ENCODE measurements around the gene ABCB6. TPM values are rescaled to one million over a fixed set of nuclear protein-coding genes. Genes with fewer than 3 reads are reported as not detected.

ABCB6 gene
- total RNA-seq, 2 donors from 2014 or later = 39.1 to 76.0 TPM

- no peak for DNase-seq
- Histone ChIP-seq H3K4me1 (ENCODE audit: control insufficient read depth, insufficient read depth, low read length) (peaks cover 21% of the 10 kb centered on the region), H3K36me3 (ENCODE audit: control insufficient read depth, insufficient read depth, low read length) (peaks cover 14% of the 10 kb centered on the region), H3K27ac (ENCODE audit: low read depth, low read length) (no peak overlapping the region), H3K4me3 (ENCODE audit: low read length) (no peak overlapping the region), H3K9ac (ENCODE audit: extremely low read depth, low read length, poor library complexity, severe bottlenecking) (no peak overlapping the region), H3K9me3 (ENCODE audit: control insufficient read depth, low read length) (no peaks in the 10 kb centered on the region), H3K27me3 (ENCODE audit: control insufficient read depth, insufficient read depth, low read length, poor library complexity, severe bottlenecking) (peaks cover 38% of the 10 kb centered on the region)
- H3K4me1 Mint-ChIP-seq = peaks cover 26% of the 10 kb centered on the region
- H3K27me3 Mint-ChIP-seq (ENCODE audit: insufficient read depth) = peaks cover 41% of the 10 kb centered on the region
- no peaks in the 10 kb centered on the region for H3K9me3 Mint-ChIP-seq
- H3K4me3 Mint-ChIP-seq = no peak overlapping the region
- H3K36me3 Mint-ChIP-seq (ENCODE audit: low read depth) = peaks cover 5% of the 10 kb centered on the region
- WGBS, 2 experiments (ENCODE audit: insufficient coverage in 1 of 2, insufficient read length in 1 of 2) = 93 to 95% methylated on average over 18 to 22 of the region's 22 CpGs
- H3K27ac Mint-ChIP-seq = peak overlapping the region; percentile 93
- TF ChIP-seq CTCF (conservative IDR thresholded peaks at IDR 0.05) = no peak
These were observed 31.5 kb upstream of the ABCB6 start for GRCh38 chr2:219250049-219250781.

GRCh38 chr2:219249203-219249980, 30.6 kb upstream of the ABCB6 start:
- Mint-ChIP-seq H3K27me3 (ENCODE audit: insufficient read depth) (peaks cover 33% of the 10 kb centered on the region), H3K9me3 (no peaks in the 10 kb centered on the region), H3K4me3 (peak overlapping the region; percentile 42), H3K36me3 (ENCODE audit: low read depth) (peaks cover 5% of the 10 kb centered on the region), H3K4me1 (peaks cover 29% of the 10 kb centered on the region), H3K27ac (peak overlapping the region; percentile 93)
- H3K9ac ChIP-seq (ENCODE audit: extremely low read depth, low read length, poor library complexity, severe bottlenecking) = no peak overlapping the region
- peaks cover 21% of the 10 kb centered on the region for H3K4me1 ChIP-seq (ENCODE audit: control insufficient read depth, insufficient read depth, low read length)
- DNase-seq = peak; percentile 66
- peaks cover 14% of the 10 kb centered on the region for H3K36me3 ChIP-seq (ENCODE audit: control insufficient read depth, insufficient read depth, low read length)
- 51 to 68% methylated on average over 4 to 7 of the region's 7 CpGs for whole genome bisulfite sequencing, 2 experiments (ENCODE audit: insufficient coverage in 1 of 2, insufficient read length in 1 of 2)
- H3K27ac ChIP-seq (ENCODE audit: low read depth, low read length) = no peak overlapping the region
- H3K4me3 ChIP-seq (ENCODE audit: low read length) = peak overlapping the region; percentile 17
- no peak for TF ChIP-seq CTCF (conservative IDR thresholded peaks at IDR 0.05)
- peaks cover 30% of the 10 kb centered on the region for H3K27me3 ChIP-seq (ENCODE audit: control insufficient read depth, insufficient read depth, low read length, poor library complexity, severe bottlenecking)
- H3K9me3 ChIP-seq (ENCODE audit: control insufficient read depth, low read length) = no peaks in the 10 kb centered on the region

DNA sequence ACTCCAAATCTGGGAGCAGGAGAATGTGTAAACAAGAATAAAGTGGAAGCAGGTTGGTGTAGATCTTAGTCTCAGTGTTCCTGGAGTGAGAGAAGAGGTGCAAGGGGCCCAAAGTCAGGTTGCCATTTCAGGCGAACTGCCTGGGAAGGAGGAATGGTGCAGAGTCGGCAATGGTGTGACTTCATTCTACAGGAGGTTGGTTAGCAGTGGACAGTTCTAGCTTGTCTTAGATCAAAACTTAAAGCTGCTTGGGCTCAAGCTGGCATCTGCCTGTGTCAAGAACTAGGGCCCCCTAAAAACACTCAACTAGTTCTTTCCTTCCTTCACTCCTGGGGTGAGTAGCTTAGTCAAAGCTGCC, 30.1 kb upstream of the ABCB6 start:
- H3K9me3 Mint-ChIP-seq = no peaks in the 10 kb centered on the region
- Histone ChIP-seq H3K27me3 (ENCODE audit: control insufficient read depth, insufficient read depth, low read length, poor library complexity, severe bottlenecking) (peaks cover 24% of the 10 kb centered on the region), H3K4me1 (ENCODE audit: control insufficient read depth, insufficient read depth, low read length) (peaks cover 21% of the 10 kb centered on the region), H3K9me3 (ENCODE audit: control insufficient read depth, low read length) (no peaks in the 10 kb centered on the region), H3K4me3 (ENCODE audit: low read length) (peak overlapping the region; percentile 17), H3K36me3 (ENCODE audit: control insufficient read depth, insufficient read depth, low read length) (peaks cover 14% of the 10 kb centered on the region), H3K27ac (ENCODE audit: low read depth, low read length) (no peak overlapping the region), H3K9ac (ENCODE audit: extremely low read depth, low read length, poor library complexity, severe bottlenecking) (no peak overlapping the region)
- DNase-seq = no peak
- peak overlapping the region; percentile 93 for H3K27ac Mint-ChIP-seq
- H3K4me3 Mint-ChIP-seq = peak overlapping the region; percentile 42
- H3K27me3 Mint-ChIP-seq (ENCODE audit: insufficient read depth) = peaks cover 28% of the 10 kb centered on the region
- H3K36me3 Mint-ChIP-seq (ENCODE audit: low read depth) = peaks cover 5% of the 10 kb centered on the region
- WGBS, 2 experiments (ENCODE audit: insufficient coverage in 1 of 2, insufficient read length in 1 of 2) = 98% methylated on average over 2 of the region's 2 CpGs; no CpG with 5 or more reads in 1 of the 2 experiments
- H3K4me1 Mint-ChIP-seq = peaks cover 30% of the 10 kb centered on the region
- no peak for TF ChIP-seq CTCF (conservative IDR thresholded peaks at IDR 0.05)
